Myocyte (in vitro differentiated cells): ENCODE measurements around the gene SEC16B. TPM values are rescaled to one million over a fixed set of nuclear protein-coding genes. Genes with fewer than 3 reads are reported as not detected.

Experiments used
- DNase-seq: peaks from one replicate; pipeline ENCODE4 v3.0.0-alpha.2; 2012; ENCODE audit warnings: low read depth
- total RNA-seq: library from RNA; depleted of rRNA; stranded (reverse); fragments of >200 nt; gene quantifications from 2 replicates; pipeline ENCODE4 v1.2.3, GENCODE V29; 2014

SEC16B gene
- total RNA-seq, 1 donor from 2014 or later = 3.3 TPM

DNA sequence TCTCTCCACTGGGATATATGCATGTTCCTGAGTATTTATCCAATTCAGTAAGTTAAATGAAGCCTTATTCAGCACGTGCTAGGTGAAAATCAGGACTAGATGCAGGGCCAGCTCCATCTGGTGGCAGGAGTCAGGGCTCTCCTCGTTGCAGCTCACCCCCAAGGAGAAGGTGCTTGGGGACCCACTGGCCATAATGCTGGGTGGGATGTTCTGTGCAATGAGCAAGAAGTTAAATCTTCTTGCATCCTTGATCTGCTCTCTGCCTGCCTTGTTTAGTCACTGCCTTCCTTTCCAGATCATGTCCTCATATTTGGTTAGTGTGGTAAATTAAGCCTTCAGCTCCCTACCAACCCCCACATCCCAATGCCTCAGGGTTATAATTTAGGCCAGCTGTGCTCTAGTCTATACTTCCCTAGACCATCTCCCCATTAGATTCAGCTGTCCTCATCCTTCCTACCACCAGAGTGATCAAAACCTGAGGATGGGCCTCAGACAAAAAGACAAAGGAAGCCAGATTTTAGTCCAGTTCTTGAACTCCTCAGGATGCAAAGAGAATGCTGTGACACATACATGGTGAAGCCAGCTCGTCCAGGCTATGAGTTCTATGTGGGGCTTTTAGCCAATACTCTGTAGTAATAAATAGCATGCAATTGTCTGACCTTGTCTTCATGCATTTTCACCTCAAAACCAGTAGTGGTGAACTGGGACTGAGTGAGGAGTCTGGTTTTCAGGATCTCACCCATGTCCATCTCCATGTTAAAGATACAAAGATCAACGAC is 55.9 kb downstream of the SEC16B start:
- peak; percentile 60 for DNase-seq

DNA sequence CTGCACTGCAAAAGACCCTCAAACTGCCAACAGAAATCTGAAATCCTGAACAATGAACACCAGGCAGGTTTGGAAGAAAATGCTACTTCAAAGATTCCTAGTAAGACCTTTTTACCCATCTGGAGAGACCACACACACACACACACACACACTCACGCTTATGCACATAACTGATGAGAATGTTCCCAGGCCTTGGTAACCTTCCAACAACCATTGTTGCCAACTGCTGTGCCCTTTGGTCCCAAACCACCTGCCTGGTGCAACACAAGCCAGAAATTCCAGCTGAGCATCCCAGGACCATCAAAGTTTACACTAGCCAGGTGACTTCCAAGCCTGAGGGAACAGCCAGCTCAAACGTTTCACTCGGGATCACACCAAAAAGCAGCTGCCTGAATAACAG is 56.9 kb downstream of the SEC16B start:
- DNase-seq = peak; percentile 34

GRCh38 chr1:177909416-177909815 is 60.4 kb downstream of the SEC16B start:
- DNase-seq = no peak

DNA sequence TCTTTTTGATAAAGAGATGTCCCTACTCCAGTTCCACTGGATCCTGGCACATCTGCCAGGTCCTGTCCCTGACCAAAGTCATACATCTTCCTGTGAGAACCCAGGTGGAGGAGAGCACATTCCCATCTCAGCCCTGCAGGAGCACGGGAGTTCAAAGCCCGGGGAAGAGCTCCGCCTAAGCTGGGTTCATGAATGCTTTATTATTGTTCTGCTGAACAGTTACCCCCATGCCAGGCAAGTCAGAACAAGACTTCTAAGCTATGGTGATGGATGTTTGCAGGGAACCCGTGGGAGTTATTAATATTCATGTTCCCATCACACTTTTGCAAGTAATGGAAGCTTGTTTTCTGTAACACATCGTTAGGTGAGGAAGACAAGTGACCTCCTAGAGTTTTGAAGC is 62.9 kb downstream of the SEC16B start:
- DNase-seq = no peak

DNA sequence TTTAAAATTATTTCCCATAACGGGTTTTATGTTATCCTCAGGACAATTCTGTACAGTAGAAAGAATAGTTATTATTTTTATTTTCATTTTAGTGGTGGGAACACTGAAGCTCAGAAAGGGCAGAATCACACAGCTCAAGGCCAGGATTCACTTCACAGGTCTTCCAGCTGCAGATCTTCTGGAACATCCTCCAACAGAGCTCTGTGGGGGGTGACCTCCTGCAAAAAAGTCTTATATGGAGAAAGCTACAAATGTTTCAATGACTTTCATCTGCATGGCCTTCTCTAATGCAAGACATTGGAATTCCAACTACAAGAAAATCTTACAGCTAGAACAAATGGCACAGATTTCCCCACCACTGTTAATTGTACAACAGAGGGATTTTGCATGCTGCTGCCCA is 64.2 kb downstream of the SEC16B start:
- DNase-seq = no peak

- DNase-seq = no peak
Observed at GRCh38 chr1:177902266-177902665, 67.6 kb downstream of the SEC16B start.

- no peak for DNase-seq
Observed at GRCh38 chr1:177897998-177898654, 71.7 kb downstream of the SEC16B start.

DNA sequence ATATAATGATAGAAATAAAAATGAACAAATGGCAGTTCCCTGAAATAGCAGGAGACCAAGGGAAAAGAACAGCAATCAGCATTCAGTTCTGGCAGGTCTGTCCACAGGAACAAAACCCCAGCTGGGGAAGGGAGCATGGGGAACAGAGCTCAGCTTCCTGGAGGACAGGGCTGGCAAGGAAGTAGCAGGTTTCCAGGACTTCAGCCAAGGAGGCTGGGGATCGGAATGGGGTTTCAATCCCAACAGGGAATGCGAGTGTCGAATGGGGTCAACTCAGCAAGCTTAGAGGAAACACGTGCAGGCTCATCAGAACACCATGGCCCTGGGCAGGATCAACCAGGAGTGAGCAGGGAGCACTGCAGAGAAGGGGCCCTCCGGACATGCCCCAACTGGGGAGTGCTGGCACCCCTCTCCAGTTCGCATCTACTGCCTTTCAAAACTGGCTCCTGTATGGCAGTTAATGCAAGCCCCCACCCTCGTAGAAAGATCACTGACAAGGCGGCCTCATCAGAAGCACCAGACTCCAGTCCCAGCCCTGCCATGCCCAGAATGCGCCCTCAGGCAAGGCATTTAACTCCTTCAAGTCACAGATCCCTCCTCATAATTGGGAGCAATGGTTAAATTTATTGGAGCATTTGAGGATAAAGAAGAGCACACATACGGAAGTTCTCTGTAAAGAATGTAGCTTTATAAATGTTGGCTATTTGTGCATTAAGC is 72.4 kb downstream of the SEC16B start:
- DNase-seq = no peak

Other genes starting within 250 kb of the SEC16B start
- 21.3 and 24.3 TPM in 2 replicates for gene RASAL2, start 124.0 kb upstream of the SEC16B start, total RNA-seq